AG04450 (cell line): Measurements from ENCODE around the gene ATOX1. TPM values are rescaled to one million over a fixed set of nuclear protein-coding genes. Genes with fewer than 3 reads are reported as not detected.

ENCODE experiments used
- CTCF ChIA-PET: fragments of 300-600, 350-600 bp; formaldehyde crosslinking; extraction: SDS; loops from one replicate; lab custom pipeline; 2022; ENCODE audit warnings: antibody characterized with exemption, inconsistent platforms; lab: Charles Lee
- POLR2A ChIA-PET: fragments of 350-600 bp; formaldehyde crosslinking; extraction: SDS; loops from one replicate; lab custom pipeline; 2021; ENCODE audit warnings: antibody characterized with exemption, inconsistent platforms; lab: Yijun Ruan, JAX
- DNase-seq: peaks from one replicate; pipeline ENCODE4 v3.0.0-alpha.2; 2011; ENCODE audit warnings: low read depth, low spot score
- H3K27ac ChIP-seq: one replicate; pipeline ENCODE4 v1.5.1; 2012; ENCODE audit warnings: low read depth, low read length, control low read depth
- H3K27me3 ChIP-seq: one replicate; pipeline ENCODE4 v1.6.0; 2012; ENCODE audit warnings: low read length; ENCODE audit not compliant: control insufficient read depth, insufficient read depth
- H3K4me3 ChIP-seq: 2 replicates; pipeline ENCODE4 v1.5.1; 2011; ENCODE audit warnings: mild to moderate bottlenecking, low read depth, low read length, control low read depth
- H3K9me3 ChIP-seq: 2 replicates; pipeline ENCODE4 v1.5.1; 2012; ENCODE audit warnings: low read length; ENCODE audit not compliant: control insufficient read depth, insufficient read depth
- CTCF ChIP-seq: IDR thresholded peaks from 2 replicates; pipeline ENCODE4 v1.5.1; 2011; ENCODE audit warnings: low read depth, low read length, control low read depth, inconsistent platforms
- polyA plus RNA-seq: library from polyadenylated mRNA; depleted of rRNA; stranded (reverse); fragments of >200 nt; gene quantifications from 2 replicates; pipeline ENCODE4 v1.2.3, GENCODE V29; 2011

The ATOX1 gene
- polyA plus RNA-seq, 1 experiment: 138 TPM

GRCh38 chr5:151775025-151775606, 16.7 kb upstream of the ATOX1 start:
- no peak for TF ChIP-seq CTCF
- no peak for DNase-seq
- POLR2A ChIA-PET: interaction anchor here (0.5 kb wide), 1 partner anchor 24 kb away, joined by 3 read pairs; no protein-coding TSS in a partner anchor
- Histone ChIP-seq H3K4me3 (peak overlapping the region; percentile 91; the same call in 1 of the 2 replicates), H3K27ac (no peak overlapping the region), H3K9me3 (no peaks in the 10 kb centered on the region), H3K27me3 (no peaks in the 10 kb centered on the region)
- CTCF ChIA-PET: interaction anchor here (1.1 to 2.1 kb wide), 3 partner anchors 116 to 368 kb away, joined by 3 to 9 read pairs (median 5); no protein-coding TSS in a partner anchor

- no peak overlapping the region for H3K27ac ChIP-seq
- DNase-seq: no peak
- POLR2A ChIA-PET: interaction anchor here (0.7 to 1.0 kb wide), 3 partner anchors 34 to 552 kb away, joined by 3 to 4 read pairs (median 3); partner anchors contain the start of gene SPARC
- CTCF ChIA-PET: interaction anchor here (0.5 to 2.1 kb wide), 6 partner anchors 9 to 658 kb away, joined by 3 to 9 read pairs (median 4); no protein-coding TSS in a partner anchor
- peak overlapping the region; percentile 91 for H3K4me3 ChIP-seq
- no peak for TF ChIP-seq CTCF
- no peaks in the 10 kb centered on the region for H3K9me3 ChIP-seq
- H3K27me3 ChIP-seq: no peaks in the 10 kb centered on the region
Measured at GRCh38 chr5:151773951-151774350, 15.5 kb upstream of the ATOX1 start.

DNA sequence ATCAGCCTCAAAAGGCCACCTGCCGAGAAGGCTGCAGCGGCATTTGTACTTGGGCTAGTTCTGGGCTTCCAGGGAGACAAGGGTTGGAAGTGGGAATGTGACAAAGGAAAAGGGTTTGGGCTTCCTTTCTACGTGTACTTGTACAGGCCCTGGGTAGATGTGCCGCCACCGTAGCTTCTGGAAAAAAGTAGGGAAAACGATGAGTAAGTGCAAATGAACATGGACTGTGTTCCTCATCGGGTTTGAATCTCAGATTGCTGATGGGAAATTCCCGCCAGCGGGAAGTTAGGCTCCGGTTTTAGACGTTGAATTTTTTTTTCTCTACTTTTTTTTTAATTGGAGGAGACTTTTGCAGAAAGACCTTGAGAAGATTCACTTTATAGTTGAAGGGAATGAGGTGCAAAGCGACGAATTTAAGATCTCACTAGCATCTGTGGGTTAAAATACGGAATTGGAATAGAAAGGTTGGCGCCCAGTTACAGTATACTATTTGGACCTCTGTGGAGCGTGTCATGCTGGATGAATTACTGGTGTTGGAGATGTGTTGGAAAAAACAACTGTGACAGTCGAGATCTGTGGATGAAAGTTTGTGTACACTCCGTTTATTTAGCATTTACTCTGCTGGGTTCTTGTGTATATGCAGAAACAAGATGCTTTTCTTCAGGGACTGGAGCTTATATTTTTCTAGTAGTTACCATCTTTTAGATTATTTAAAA, 14.6 kb upstream of the ATOX1 start:
- no peak for DNase-seq
- H3K27ac ChIP-seq: peak overlapping the region; percentile 76
- ChIA-PET CTCF (interaction anchor here (0.5 to 2.6 kb wide), 3 partner anchors 121 to 370 kb away, joined by 4 to 17 read pairs (median 9); no protein-coding TSS in a partner anchor), POLR2A (interaction anchor here (1.0 to 2.6 kb wide), 5 partner anchors 9 to 114 kb away, joined by 3 to 21 read pairs (median 7); partner anchors contain the start of genes ATOX1 and SPARC)
- H3K4me3 ChIP-seq: peak overlapping the region; percentile 91
- H3K9me3 ChIP-seq: no peaks in the 10 kb centered on the region
- no peaks in the 10 kb centered on the region for H3K27me3 ChIP-seq
- TF ChIP-seq CTCF: no peak

DNA sequence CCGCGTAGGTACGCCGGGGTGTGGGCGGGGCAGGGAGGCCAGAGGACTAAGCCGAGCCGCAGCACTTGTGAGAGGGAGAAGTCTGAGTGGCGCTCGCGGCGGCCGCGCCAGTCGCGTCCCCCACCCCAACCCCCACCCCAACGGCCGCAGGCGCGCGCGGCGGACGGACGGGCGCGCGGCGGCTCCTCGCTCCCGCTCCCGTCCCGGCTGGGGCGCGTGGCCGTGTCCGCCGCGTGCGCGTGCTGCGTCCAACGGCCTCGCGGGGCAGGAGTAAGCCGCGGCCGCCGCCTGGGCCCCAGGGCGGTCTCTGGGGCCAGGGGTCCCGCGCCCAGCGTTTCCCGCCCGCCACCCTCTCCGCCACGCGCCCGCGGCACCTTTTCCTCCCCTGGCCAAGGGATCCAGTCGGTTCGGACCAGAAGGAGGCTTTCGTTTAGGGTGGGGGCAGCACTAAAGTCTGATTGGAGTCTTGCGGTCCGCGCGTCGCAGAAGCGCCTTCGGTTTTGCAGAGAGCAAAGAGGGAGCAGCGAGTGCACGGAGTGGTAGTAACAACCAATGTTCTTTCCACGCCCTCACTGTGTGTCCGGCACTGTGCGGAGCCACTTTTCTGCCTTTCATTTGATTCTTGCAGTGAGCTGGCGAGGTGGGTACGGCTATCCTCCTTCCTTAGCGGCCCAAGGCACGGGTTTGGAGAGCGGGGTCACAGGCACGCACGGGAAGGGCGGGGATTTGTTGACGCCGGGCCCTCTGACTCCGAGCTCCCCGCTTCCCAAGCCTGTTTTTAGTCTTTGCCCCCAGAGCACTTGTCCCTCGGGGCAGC, 13.8 kb upstream of the ATOX1 start:
- no peaks in the 10 kb centered on the region for H3K27me3 ChIP-seq
- POLR2A ChIA-PET: interaction anchor here (0.6 to 2.6 kb wide), 20 partner anchors 8 to 325 kb away, joined by 3 to 28 read pairs (median 6); partner anchors contain the start of genes ATOX1, SLC36A1 and SPARC
- no peak for TF ChIP-seq CTCF
- H3K4me3 ChIP-seq: peak overlapping the region; percentile 91
- H3K27ac ChIP-seq: peak overlapping the region; percentile 80
- CTCF ChIA-PET: interaction anchor here (1.1 to 2.6 kb wide), 7 partner anchors 9 to 370 kb away, joined by 3 to 17 read pairs (median 6); no protein-coding TSS in a partner anchor
- DNase-seq: no peak
- H3K9me3 ChIP-seq: no peaks in the 10 kb centered on the region
